HEK293 (cell line): ENCODE data around the gene CCDC158.

ENCODE experiments used
- CTCF ChIP-seq: fragments of 450-650 bp; formaldehyde crosslinking; IDR thresholded peaks from 2 replicates; pipeline ENCODE4 v1.5.1; 2016; ENCODE audit warnings: missing biosample characterization, missing genetic modification characterization
- REST ChIP-seq: fragments of 450-650 bp; formaldehyde crosslinking; IDR thresholded peaks from 2 replicates; pipeline ENCODE4 v1.5.1; 2016; ENCODE audit warnings: missing biosample characterization, missing genetic modification characterization

DNA sequence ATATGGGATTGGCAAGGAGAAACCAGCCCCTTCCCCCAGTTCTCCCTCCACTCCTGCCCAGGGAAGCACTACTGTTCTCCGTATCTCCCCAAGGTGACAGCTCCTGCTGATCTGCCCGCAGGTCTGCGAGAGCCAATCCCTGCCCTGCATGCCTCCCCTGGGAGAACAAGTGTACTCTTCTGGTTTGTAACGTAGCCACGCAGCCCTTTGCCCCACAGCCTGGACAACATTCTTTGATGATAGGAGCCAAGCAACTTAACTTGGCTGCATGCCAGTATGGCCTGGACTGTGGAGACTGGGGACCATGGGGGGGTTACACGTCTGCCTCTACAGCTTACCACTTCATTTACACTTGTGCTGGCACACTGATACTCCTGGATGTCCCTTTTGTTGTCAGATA lies 112.4 kb downstream of the CCDC158 start:
- TF ChIP-seq REST (tag by site-specific recombination): no peak
- TF ChIP-seq CTCF (tag by site-specific recombination): no peak
